NCI-H446 treated with DMSO at 0.1 percent for 48 hours (cell line): ENCODE measurements around the gene LBHD2.

Experiments
- DNase-seq: peaks from one replicate; lab custom pipeline; 2025; lab: John Stamatoyannopoulos, UW

LBHD2 gene

GRCh38 chr14:103091041-103091882 is 7.3 kb downstream of the LBHD2 start:
- no peak for DNase-seq

GRCh38 chr14:103091883-103092222 is 7.8 kb downstream of the LBHD2 start:
- no peak for DNase-seq

- DNase-seq = no peak
Measured at GRCh38 chr14:103093856-103094405, 9.9 kb downstream of the LBHD2 start.

- DNase-seq = no peak
Measured at GRCh38 chr14:103094406-103095209, 10.6 kb downstream of the LBHD2 start, which contains the start of gene EXOC3L4. Gene EXOC3L4 (plus strand): TSS chr14:103094725. CDS start chr14:103100220, 5,495 bp downstream.

GRCh38 chr14:103095210-103095778 is 11.3 kb downstream of the LBHD2 start:
- DNase-seq = no peak

- no peak for DNase-seq
Measured at GRCh38 chr14:103096387-103096786, 12.4 kb downstream of the LBHD2 start.

- no peak for DNase-seq
Measured at GRCh38 chr14:103097244-103097993, 13.4 kb downstream of the LBHD2 start.

- DNase-seq = no peak
Measured at GRCh38 chr14:103097994-103098957, 14.3 kb downstream of the LBHD2 start.

GRCh38 chr14:103099081-103099732 is 15.2 kb downstream of the LBHD2 start:
- DNase-seq = no peak

- DNase-seq = no peak
Measured at GRCh38 chr14:103099733-103100280, 15.8 kb downstream of the LBHD2 start.

- no peak for DNase-seq
Measured at GRCh38 chr14:103100281-103101121, 16.5 kb downstream of the LBHD2 start.

- no peak for DNase-seq
Measured at GRCh38 chr14:103101257-103101962, 17.4 kb downstream of the LBHD2 start.

GRCh38 chr14:103101963-103102688 is 18.1 kb downstream of the LBHD2 start:
- no peak for DNase-seq

GRCh38 chr14:103102689-103103260 is 18.8 kb downstream of the LBHD2 start:
- DNase-seq = no peak

GRCh38 chr14:103103461-103104388 is 19.7 kb downstream of the LBHD2 start:
- DNase-seq = no peak

- no peak for DNase-seq
Measured at GRCh38 chr14:103104389-103104653, 20.3 kb downstream of the LBHD2 start.
